Naive B cell (primary cell): ENCODE results near the gene RAD21L1. TPM values are rescaled to one million over a fixed set of nuclear protein-coding genes. Genes with fewer than 3 reads are reported as not detected.
A peak's percentile ranks its signal among the peaks of the same experiment; 100 is the strongest.

Source experiments
- ATAC-seq, 2 donors: fragments of 150-1000 bp; cut with Tn5 transposase; 2 replicates each; pipeline ENCODE4 v1.10.0; 2021; ENCODE audit warnings: low read depth in 2 of 2, mild to moderate bottlenecking in 2 of 2, moderate library complexity in 2 of 2
- DNase-seq: peaks from one replicate; pipeline ENCODE4 v3.0.0; 2022
- H3K27ac Mint-ChIP-seq, 6 donors: one replicate each; pipeline ENCODE4 v1.8.0; 2020 to 2022; ENCODE audit warnings: mild to moderate bottlenecking in 6 of 6, mixed read lengths in 6 of 6, moderate library complexity in 5 of 6, inconsistent platforms in 2 of 6
- H3K27me3 Mint-ChIP-seq, 3 donors: one replicate each; pipeline ENCODE4 v1.8.0; 2021 to 2022; ENCODE audit warnings: mixed read lengths in 3 of 3, mild to moderate bottlenecking in 1 of 3
- H3K36me3 Mint-ChIP-seq, 2 donors: one replicate each; pipeline ENCODE4 v1.8.0; 2020 to 2022; ENCODE audit warnings: mixed read lengths in 2 of 2, inconsistent platforms in 1 of 2, mild to moderate bottlenecking in 1 of 2
- H3K4me1 Mint-ChIP-seq, 3 donors: one replicate each; pipeline ENCODE4 v1.8.0; 2020 to 2022; ENCODE audit warnings: mixed read lengths in 3 of 3, inconsistent platforms in 1 of 3, mild to moderate bottlenecking in 1 of 3, moderate library complexity in 1 of 3
- H3K4me3 Mint-ChIP-seq, 8 donors: one replicate each; pipeline ENCODE4 v1.8.0; 2020 to 2022; ENCODE audit warnings: mild to moderate bottlenecking in 8 of 8, mixed read lengths in 8 of 8, moderate library complexity in 8 of 8, inconsistent platforms in 2 of 8
- H3K9me3 Mint-ChIP-seq, 7 donors: one replicate each; pipeline ENCODE4 v1.8.0; 2020 to 2022; ENCODE audit warnings: mixed read lengths in 7 of 7, mild to moderate bottlenecking in 5 of 7, inconsistent platforms in 2 of 7, moderate library complexity in 1 of 7
- polyA plus RNA-seq, 6 donors: library from polyadenylated mRNA; unstranded; fragments of 300-500 nt; fragmentation: Illumina TruSeq; gene quantifications; one replicate each; pipeline ENCODE4 v1.2.3, GENCODE V29; 2021; ENCODE audit warnings: low read depth in 6 of 6

The RAD21L1 gene
- polyA plus RNA-seq, 6 donors from 2014 or later = not detected

DNA sequence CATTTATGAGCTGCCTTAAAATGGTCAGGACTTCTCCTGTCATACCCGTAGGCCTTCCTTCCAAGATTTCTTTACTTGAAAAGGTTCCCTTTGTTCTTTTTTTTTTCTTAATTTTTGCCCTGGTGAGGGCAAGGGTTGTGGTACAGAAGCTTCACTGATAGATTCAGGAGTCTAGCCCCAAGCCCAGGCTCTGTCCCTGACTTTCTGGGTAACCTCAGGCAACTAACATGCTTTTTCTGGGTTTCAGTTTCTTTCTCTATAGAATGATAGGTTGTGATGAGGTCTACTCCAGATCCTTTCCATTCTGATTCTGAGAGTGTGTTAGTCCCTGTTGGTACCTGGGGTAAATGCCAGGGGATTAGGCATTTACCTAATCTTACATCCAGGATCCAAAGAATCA lies 61.5 kb downstream of the RAD21L1 start:
- no peak overlapping the region for H3K27ac Mint-ChIP-seq
- no peaks in the 10 kb centered on the region for H3K9me3 Mint-ChIP-seq
- ATAC-seq (no peak), DNase-seq (no peak)
- H3K4me1 Mint-ChIP-seq = no peaks in the 10 kb centered on the region
- peaks cover 14 to 36% (median 28%) of the 10 kb centered on the region in 3 donors for H3K27me3 Mint-ChIP-seq
- H3K36me3 Mint-ChIP-seq = no peaks in the 10 kb centered on the region
- peak overlapping the region in 1 of 8 donors; percentile 9 for H3K4me3 Mint-ChIP-seq

DNA sequence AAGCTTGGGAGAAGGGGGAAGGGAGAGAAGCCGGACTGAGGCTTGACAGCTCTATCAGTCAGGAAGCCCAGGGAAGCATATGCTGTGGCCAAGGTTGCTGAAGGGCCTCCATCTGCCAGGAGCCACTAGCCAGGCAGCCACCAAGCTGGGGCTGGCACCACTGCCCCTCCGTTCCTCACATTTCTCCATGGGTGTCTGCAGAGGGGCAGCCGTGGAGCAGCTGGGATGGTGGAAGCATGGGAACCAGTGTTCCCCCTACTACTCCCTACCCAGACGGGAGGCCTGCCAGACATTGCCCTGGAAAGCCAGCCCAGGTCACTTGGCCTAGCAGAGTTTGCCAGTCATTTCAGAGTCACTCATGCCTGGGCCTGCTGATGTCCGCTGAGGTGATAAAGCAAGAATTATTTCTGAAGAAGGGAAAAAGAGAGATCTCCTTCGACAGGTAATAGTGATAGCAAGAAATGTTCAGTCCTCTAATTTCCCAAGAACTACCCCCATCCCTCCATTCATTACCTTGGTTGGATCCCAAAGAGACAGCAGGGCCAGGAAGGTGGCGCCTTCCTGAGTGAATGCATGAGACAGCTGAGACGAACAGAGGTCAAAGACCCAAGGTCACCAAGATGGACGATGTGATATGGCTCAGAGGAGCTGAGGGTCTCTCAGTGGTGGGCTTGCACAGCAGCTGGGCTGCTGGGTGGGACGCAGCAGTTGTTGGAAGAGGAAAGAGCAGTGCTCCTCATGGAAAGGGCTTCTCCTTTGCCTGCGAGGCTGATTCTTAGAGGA lies 62.1 kb downstream of the RAD21L1 start:
- peak overlapping the region in 1 of 8 donors; percentile 30 for H3K4me3 Mint-ChIP-seq
- DNase-seq (no peak), ATAC-seq (no peak)
- H3K27ac Mint-ChIP-seq = no peak overlapping the region
- no peaks in the 10 kb centered on the region for H3K9me3 Mint-ChIP-seq
- peaks cover 14 to 35% (median 27%) of the 10 kb centered on the region in 3 donors for H3K27me3 Mint-ChIP-seq
- no peaks in the 10 kb centered on the region for H3K4me1 Mint-ChIP-seq
- no peaks in the 10 kb centered on the region for H3K36me3 Mint-ChIP-seq

DNA sequence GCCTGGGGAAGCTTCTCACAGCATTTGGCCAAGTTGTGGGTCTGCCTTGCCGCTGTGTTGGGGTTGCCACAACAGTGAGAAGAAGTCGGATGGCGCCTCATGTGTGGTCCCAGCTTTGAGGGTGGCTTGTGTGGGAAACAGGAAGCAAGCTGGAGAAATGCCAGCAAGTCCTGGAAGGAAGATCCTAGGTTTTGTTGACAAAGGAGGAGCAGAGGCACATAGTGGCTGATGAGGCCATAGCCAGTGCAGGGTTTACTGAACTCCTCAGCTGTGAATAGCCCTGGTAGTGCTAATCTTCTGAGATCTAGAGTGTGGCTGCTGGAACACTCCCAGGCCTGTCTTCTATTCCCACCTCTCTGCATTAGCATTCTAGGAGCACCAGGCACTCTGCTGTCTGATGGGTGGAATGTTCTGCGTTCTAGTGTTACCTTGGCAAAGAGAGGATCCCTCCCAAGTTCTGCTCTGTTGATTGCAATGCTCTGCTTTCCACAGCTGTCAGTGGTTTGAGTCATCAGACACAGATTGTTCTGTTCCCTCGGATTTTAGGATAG lies 65.4 kb downstream of the RAD21L1 start:
- peak overlapping the region in 1 of 6 donors; percentile 22 for H3K27ac Mint-ChIP-seq
- no peak overlapping the region for H3K4me3 Mint-ChIP-seq
- H3K9me3 Mint-ChIP-seq = no peaks in the 10 kb centered on the region
- no peaks in the 10 kb centered on the region for H3K4me1 Mint-ChIP-seq
- DNase-seq = no peak
- peaks cover 9 to 16% (median 9%) of the 10 kb centered on the region in 3 donors for H3K27me3 Mint-ChIP-seq
- H3K36me3 Mint-ChIP-seq = no peaks in the 10 kb centered on the region
- ATAC-seq = no peak

DNA sequence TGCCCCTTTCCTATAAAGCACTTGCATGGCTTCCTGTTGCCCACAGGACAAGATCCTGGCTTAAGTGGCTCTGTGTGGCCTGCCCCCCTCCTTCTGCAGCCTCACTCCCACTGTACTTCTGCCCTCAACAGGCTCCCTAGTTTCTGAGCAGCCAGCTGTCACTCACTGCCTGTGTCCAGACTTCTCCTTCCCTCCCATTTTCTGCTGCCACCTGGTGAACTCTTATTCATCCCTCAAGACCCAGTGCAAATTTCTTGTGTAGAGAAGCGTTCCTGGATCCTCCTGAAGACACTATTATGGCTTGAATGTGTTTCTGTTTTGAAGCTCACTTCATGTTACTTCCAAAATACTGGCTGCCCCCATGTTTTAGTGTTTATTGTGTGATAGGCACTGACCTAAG lies 66.8 kb downstream of the RAD21L1 start:
- Mint-ChIP-seq H3K27me3 (peaks cover 4 to 8% (median 6%) of the 10 kb centered on the region in 3 donors), H3K4me1 (no peaks in the 10 kb centered on the region), H3K36me3 (no peaks in the 10 kb centered on the region), H3K4me3 (no peak overlapping the region), H3K9me3 (no peaks in the 10 kb centered on the region), H3K27ac (peak overlapping the region in 1 of 6 donors; percentile 25)
- ATAC-seq (no peak), DNase-seq (no peak)

DNA sequence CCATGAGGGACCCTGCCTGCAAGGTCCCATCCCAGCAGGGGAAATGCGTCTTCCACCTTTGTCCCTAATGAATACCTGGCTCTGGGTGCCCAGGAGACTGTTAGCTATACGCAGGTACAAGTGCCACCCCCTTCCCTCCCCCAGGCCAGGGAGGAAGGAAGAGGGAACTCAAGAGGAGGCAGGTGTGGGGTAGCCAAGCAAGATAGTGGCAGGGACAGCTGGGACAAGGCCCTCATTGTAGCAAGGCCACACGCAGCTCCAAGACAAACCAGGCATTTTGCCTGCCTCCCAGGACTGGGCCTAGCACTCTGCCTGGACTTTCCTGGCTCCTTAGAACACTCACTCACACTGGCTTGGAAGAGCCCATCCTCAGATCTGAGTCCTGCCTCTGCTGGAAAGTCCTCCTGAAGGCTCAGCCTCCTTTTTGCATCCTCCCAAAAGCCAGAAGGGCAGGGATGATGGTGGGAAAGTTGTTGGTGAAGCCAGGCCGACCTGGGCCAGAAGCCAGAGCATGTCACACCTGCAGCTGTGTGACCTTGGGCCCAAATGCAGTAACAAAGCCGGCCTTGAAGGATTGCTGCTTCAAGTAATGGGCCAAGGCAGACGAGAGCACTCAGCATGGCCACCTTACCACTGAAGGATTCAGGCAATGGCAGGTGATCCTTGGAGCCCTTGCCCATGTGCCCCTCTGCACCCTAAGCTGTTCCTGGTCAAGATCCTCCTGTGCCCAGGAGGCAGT lies 68.0 kb downstream of the RAD21L1 start:
- Mint-ChIP-seq H3K27ac (no peak overlapping the region), H3K9me3 (no peaks in the 10 kb centered on the region), H3K4me1 (no peaks in the 10 kb centered on the region), H3K4me3 (no peak overlapping the region), H3K27me3 (peaks cover 4 to 8% (median 6%) of the 10 kb centered on the region in 3 donors), H3K36me3 (no peaks in the 10 kb centered on the region)
- ATAC-seq (no peak), DNase-seq (no peak)

DNA sequence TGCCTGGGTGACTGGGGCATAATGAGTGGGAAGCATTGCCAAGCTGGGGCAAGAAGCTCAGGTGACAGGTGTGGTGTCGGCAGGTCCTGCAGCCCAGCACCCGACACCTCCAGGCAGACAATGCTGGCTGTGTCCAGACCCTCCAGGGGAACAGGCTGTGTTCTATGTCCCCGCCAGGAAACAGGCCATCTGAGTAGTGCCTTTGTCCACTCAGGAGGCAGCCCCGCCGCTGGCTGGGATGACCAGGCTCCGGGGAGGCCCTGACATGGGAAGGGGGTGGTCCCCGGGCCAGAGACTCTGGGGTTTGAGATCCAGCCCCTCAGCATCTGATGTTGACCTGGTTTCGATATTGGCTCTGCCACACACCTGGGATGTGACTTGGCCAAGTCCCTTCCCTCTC lies 68.7 kb downstream of the RAD21L1 start:
- Mint-ChIP-seq H3K4me3 (no peak overlapping the region), H3K27ac (no peak overlapping the region), H3K4me1 (no peaks in the 10 kb centered on the region), H3K36me3 (no peaks in the 10 kb centered on the region), H3K9me3 (no peaks in the 10 kb centered on the region), H3K27me3 (peaks cover 4 to 8% (median 6%) of the 10 kb centered on the region in 3 donors)
- DNase-seq (no peak), ATAC-seq (no peak)

DNA sequence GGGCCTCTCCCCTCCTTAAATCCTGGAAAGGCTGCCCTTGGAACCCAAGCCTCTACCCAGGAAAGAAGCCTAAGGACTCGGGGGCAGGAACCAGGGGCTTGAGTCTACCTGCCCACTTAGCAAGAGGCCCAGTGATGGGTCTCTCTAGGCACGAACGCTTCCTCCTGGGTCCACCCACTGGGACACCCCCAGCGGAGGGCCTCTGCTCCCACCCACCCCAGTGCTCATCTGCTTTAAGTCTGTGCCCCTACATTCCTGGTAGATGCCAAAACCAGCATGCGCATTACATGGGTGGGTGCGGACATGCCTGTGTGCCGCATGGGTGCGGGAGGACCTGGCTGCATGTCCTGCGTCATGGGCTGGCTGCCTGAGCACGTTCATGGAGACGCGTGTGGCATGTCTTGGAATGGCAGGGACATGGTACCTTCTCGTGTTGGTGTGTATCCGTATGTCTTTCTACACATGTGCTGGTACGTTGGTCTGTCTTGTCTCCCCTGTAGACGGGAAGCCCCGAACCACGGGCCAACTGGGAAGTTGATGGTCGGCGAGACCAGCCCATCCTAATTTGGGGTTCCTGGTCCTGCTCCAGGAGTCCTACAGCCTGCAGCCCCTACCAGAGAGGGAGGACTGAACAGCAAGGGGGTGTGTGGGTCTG lies 69.6 kb downstream of the RAD21L1 start:
- H3K9me3 Mint-ChIP-seq = no peaks in the 10 kb centered on the region
- no peak overlapping the region for H3K4me3 Mint-ChIP-seq
- no peaks in the 10 kb centered on the region for H3K4me1 Mint-ChIP-seq
- no peak for ATAC-seq
- no peaks in the 10 kb centered on the region for H3K36me3 Mint-ChIP-seq
- no peak overlapping the region for H3K27ac Mint-ChIP-seq
- peaks cover 2 to 6% (median 4%) of the 10 kb centered on the region in 3 donors for H3K27me3 Mint-ChIP-seq
- DNase-seq = no peak

DNA sequence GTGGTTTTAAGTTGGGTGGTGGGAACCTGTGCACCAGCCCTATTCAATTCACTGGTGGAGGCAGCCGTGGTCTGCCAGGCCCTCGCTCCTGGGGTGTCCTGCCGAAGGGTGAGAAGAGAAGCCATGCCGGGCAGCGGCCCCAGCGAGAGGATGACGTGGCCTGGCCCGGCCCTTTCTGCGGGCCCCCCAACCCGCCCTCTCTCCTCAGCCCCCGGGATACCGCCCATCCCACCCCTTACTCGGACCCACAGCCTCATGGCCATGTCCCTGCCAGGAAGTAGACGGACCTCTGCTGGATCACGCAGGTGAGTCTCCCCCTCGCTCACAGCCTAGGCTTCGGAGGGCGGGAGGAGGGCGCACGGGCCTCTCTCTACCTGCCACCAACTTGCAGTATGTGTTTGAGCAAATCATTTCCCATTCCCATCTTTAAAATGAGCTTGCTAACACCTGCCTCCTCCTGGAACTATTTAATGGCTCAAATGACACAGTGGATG lies 70.3 kb downstream of the RAD21L1 start:
- ATAC-seq (no peak), DNase-seq (no peak)
- H3K4me3 Mint-ChIP-seq = no peak overlapping the region
- no peaks in the 10 kb centered on the region for H3K9me3 Mint-ChIP-seq
- H3K27ac Mint-ChIP-seq = no peak overlapping the region
- peaks cover 0 to 9% (median 4%) of the 10 kb centered on the region in 3 donors for H3K27me3 Mint-ChIP-seq
- H3K4me1 Mint-ChIP-seq = peaks cover 0 to 3% (median 0%) of the 10 kb centered on the region in 3 donors
- no peaks in the 10 kb centered on the region for H3K36me3 Mint-ChIP-seq

DNA sequence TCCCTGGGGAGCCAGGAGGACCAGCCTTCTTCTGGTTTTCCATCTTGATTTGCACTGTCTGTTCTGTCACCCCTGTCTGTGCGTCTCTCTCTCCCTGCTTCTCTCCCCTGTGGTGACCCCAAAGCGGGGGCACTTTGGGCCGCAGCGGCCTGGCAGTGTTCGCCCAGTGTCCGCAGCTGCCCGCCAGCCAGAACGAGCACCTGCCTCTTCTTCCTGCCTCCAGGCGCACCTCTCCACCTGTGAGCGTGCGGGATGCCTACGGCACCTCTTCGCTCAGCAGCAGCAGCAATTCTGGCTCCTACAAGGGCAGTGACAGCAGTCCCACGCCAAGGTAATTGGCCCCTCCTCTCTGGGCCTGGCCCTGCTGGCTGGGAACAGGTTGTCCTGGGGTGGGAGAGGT lies 71.1 kb downstream of the RAD21L1 start:
- no peak overlapping the region for H3K27ac Mint-ChIP-seq
- H3K27me3 Mint-ChIP-seq = peaks cover 0 to 10% (median 3%) of the 10 kb centered on the region in 3 donors
- DNase-seq = no peak
- H3K9me3 Mint-ChIP-seq = no peaks in the 10 kb centered on the region
- no peak for ATAC-seq
- no peak overlapping the region for H3K4me3 Mint-ChIP-seq
- H3K4me1 Mint-ChIP-seq = peaks cover 0 to 4% (median 0%) of the 10 kb centered on the region in 3 donors
- H3K36me3 Mint-ChIP-seq = no peaks in the 10 kb centered on the region

DNA sequence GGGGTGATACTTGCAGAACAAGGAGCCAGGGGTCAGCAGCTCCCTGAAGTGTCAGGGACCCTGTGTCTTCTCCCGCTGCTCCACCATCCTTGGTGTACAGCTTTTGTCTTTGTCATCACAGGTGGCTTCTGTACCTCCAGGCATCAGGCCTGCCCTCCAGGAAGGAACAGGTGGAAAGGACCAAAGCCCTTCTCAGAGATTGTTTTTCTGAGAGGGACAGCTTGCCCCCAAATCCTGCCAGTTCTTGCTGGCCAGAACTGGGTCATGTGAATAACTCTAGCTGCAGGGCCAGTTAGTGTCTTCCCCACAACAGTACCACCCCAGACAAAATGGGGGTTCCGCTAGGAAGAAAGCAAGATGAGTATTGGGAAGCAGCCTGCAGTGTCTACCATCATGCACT lies 71.6 kb downstream of the RAD21L1 start:
- no peaks in the 10 kb centered on the region for H3K36me3 Mint-ChIP-seq
- no peaks in the 10 kb centered on the region for H3K9me3 Mint-ChIP-seq
- H3K27ac Mint-ChIP-seq = peak overlapping the region in 1 of 6 donors; percentile 47
- peaks cover 0 to 4% (median 0%) of the 10 kb centered on the region in 3 donors for H3K4me1 Mint-ChIP-seq
- DNase-seq = no peak
- peaks cover 0 to 10% (median 0%) of the 10 kb centered on the region in 3 donors for H3K27me3 Mint-ChIP-seq
- no peak overlapping the region for H3K4me3 Mint-ChIP-seq
- no peak for ATAC-seq

DNA sequence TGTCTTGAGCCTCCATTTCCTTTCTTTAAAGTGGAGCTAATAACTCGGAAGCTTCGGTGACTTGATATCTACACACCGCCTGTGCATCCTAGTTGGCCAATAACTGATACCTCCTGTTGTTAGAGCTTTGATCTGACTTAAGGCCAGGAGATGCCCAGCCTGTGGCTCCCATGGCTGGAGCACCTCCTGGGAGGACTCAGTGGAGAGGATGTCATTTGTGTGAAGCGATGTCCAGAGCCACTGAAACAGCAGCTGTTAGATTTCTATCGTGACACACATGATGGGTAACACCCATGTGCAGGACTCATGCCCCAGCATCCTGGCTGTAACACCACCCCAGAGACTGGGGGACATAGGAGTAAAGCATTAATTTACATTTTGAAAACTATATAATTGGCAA lies 72.3 kb downstream of the RAD21L1 start:
- H3K36me3 Mint-ChIP-seq = no peaks in the 10 kb centered on the region
- no peak overlapping the region for H3K27ac Mint-ChIP-seq
- no peaks in the 10 kb centered on the region for H3K9me3 Mint-ChIP-seq
- H3K4me3 Mint-ChIP-seq = no peak overlapping the region
- DNase-seq (no peak), ATAC-seq (no peak)
- peaks cover 0 to 4% (median 4%) of the 10 kb centered on the region in 3 donors for H3K4me1 Mint-ChIP-seq
- H3K27me3 Mint-ChIP-seq = peaks cover 0 to 10% (median 0%) of the 10 kb centered on the region in 3 donors

DNA sequence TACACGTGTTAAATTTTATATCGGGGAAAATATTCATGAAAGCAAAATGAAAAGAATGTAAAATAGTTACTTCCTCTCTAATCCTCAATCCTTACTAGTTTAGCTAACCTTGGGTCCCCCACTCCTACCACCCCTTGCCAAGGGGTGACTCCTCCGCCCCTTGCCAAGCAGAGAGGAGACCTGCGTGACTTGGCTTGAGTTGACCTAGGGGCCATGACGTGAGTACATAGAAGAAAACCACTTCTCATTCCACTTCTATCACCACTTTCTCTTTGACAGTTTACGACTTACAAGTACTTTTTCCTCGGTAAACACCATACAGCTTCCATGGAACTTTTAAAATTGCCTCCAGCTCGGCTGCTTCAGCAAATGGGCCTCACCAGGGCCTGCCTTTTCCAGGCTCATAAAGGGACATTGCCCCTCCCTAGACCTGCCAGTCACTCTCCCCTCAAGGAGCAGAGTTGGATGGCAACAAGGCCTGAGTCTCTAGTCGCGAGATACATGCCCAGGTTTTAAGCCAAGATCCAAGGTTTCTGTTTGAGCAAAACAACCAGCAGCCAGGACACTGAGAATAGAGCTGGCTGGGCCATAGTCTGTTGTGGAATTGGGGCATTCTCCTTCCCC lies 73.2 kb downstream of the RAD21L1 start:
- H3K4me1 Mint-ChIP-seq = peaks cover 0 to 4% (median 4%) of the 10 kb centered on the region in 3 donors
- H3K36me3 Mint-ChIP-seq = no peaks in the 10 kb centered on the region
- ATAC-seq (no peak), DNase-seq (no peak)
- no peaks in the 10 kb centered on the region for H3K9me3 Mint-ChIP-seq
- peak overlapping the region in 1 of 6 donors; percentile 72 for H3K27ac Mint-ChIP-seq
- H3K27me3 Mint-ChIP-seq = peaks cover 0 to 10% (median 0%) of the 10 kb centered on the region in 3 donors
- H3K4me3 Mint-ChIP-seq = no peak overlapping the region

DNA sequence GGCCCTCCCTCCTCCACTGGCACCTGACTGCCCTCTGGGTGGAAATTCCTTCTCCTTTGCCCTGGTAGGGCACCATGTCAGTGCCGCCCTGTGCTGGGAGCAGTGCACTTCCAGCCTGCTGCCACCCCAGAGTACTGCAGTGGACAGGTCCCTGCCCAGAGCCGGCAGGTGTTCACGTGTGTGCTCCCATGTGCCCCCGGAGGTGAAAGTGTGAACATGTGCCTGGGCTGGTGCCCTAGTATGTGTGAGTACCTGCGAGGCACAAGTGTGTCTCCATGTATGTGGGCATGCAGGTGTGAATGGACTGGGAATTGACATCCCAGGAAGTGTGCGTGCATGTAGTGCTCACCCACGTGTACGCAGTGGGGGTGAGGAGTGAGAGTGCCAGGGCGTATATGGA lies 73.7 kb downstream of the RAD21L1 start:
- no peaks in the 10 kb centered on the region for H3K36me3 Mint-ChIP-seq
- peaks cover 0 to 4% (median 4%) of the 10 kb centered on the region in 3 donors for H3K4me1 Mint-ChIP-seq
- DNase-seq (no peak), ATAC-seq (peak in 1 of 2 donors; percentile 35)
- no peak overlapping the region for H3K27ac Mint-ChIP-seq
- peaks cover 0 to 10% (median 0%) of the 10 kb centered on the region in 3 donors for H3K27me3 Mint-ChIP-seq
- no peaks in the 10 kb centered on the region for H3K9me3 Mint-ChIP-seq
- H3K4me3 Mint-ChIP-seq = peak overlapping the region in 1 of 8 donors; percentile 73
